Stimulated activated CD8-positive, alpha-beta memory T cell treated with anti-CD3 and anti-CD28 coated beads, Interleukin-2, amount 100 ng/mL, for 1 hour (primary cell): ENCODE data around the gene KRT10.
A peak's percentile ranks its signal among the peaks of the same experiment; 100 is the strongest.

ENCODE experiments used
- DNase-seq, 2 donors: peaks; one replicate each; pipeline ENCODE4 v3.0.0-alpha.2; 2020; ENCODE audit warnings: low read depth in 2 of 2

KRT10 gene

GRCh38 chr17:40803617-40804082 is 18.8 kb downstream of the KRT10 start:
- peak; percentile 41 to 59 for DNase-seq

- no peak for DNase-seq
Observed at GRCh38 chr17:40801157-40801556, 21.3 kb downstream of the KRT10 start.

- DNase-seq, result no peak
Observed at GRCh38 chr17:40800381-40800780, 22.0 kb downstream of the KRT10 start.

GRCh38 chr17:40799859-40800258 is 22.6 kb downstream of the KRT10 start, which contains the start of gene KRT28:
Gene KRT28 (minus strand): TSS chr17:40799959. CDS start chr17:40799893, 66 bp downstream.
- DNase-seq, result no peak

GRCh38 chr17:40796846-40797245 is 25.6 kb downstream of the KRT10 start:
- DNase-seq, result no peak

GRCh38 chr17:40795019-40795667 is 27.3 kb downstream of the KRT10 start:
- no peak for DNase-seq

- DNase-seq, result no peak
Observed at GRCh38 chr17:40794466-40794865, 27.9 kb downstream of the KRT10 start.

GRCh38 chr17:40793832-40794231 is 28.6 kb downstream of the KRT10 start:
- DNase-seq, result no peak

- DNase-seq, result no peak
Observed at GRCh38 chr17:40791787-40792436, 30.5 kb downstream of the KRT10 start.

GRCh38 chr17:40791111-40791510 is 31.3 kb downstream of the KRT10 start:
- DNase-seq, result no peak

- DNase-seq, result no peak
Observed at GRCh38 chr17:40782450-40782849, 40.0 kb downstream of the KRT10 start, which contains the start of gene KRT27. Gene KRT27 (minus strand): TSS chr17:40782550. CDS start chr17:40782493, 57 bp downstream.

- no peak for DNase-seq
Observed at GRCh38 chr17:40779181-40779909, 43.1 kb downstream of the KRT10 start.

- no peak for DNase-seq
Observed at GRCh38 chr17:40778461-40778860, 44.0 kb downstream of the KRT10 start.

GRCh38 chr17:40777971-40778370 is 44.4 kb downstream of the KRT10 start:
- no peak for DNase-seq

GRCh38 chr17:40777459-40777858 is 45.0 kb downstream of the KRT10 start:
- no peak for DNase-seq

- no peak for DNase-seq
Observed at GRCh38 chr17:40775945-40776344, 46.5 kb downstream of the KRT10 start.

- no peak for DNase-seq
Observed at GRCh38 chr17:40772101-40772500, 50.3 kb downstream of the KRT10 start, which contains the start of gene KRT26. Gene KRT26 (minus strand): TSS chr17:40772201. CDS start chr17:40772113, 88 bp downstream.
